Prostate gland (tissue), 2 donors: ENCODE measurements around the gene PARP8. TPM values are rescaled to one million over a fixed set of nuclear protein-coding genes. Genes with fewer than 3 reads are reported as not detected.

Experiments
- DNase-seq: peaks from one replicate; pipeline ENCODE4 v3.0.0-alpha.2; 2019; ENCODE audit warnings: low spot score
- H3K27ac ChIP-seq, 2 donors: fragments of 200-600 bp; sonication (generic); 2 replicates each; pipeline ENCODE4 v1.5.1; 2017 to 2019
- H3K27me3 ChIP-seq: fragments of 200-600 bp; sonication (generic); replicated peaks from 2 replicates; pipeline ENCODE4 v1.5.1; 2019; ENCODE audit not compliant: insufficient read depth
- H3K36me3 ChIP-seq, 2 donors: fragments of 200-600 bp; sonication (generic); 1 replicate in 1 of 2; 2 replicates in 1 of 2; pipeline versions ENCODE4 v1.5.1 to v1.8.1; 2017 to 2019
- H3K4me1 ChIP-seq: fragments of 200-600 bp; sonication (generic); replicated peaks from 2 replicates; pipeline ENCODE4 v1.5.1; 2019
- H3K4me3 ChIP-seq, 2 donors: fragments of 200-600 bp; sonication (generic); 2 replicates each; pipeline ENCODE4 v1.5.1; 2017 to 2019
- H3K9me3 ChIP-seq: fragments of 200-600 bp; sonication (generic); 2 replicates; pipeline ENCODE4 v1.5.1; 2017
- POLR2A ChIP-seq: fragments of 450-650 bp; IDR thresholded peaks from one replicate; pipeline ENCODE4 v1.6.1; 2016; ENCODE audit warnings: antibody characterized with exemption, mild to moderate bottlenecking
- POLR2AphosphoS5 ChIP-seq: sonication (generic); formaldehyde crosslinking; IDR thresholded peaks from one replicate; pipeline ENCODE4 v1.6.1; 2017; ENCODE audit warnings: antibody characterized with exemption
- WGBS: methylation state at CpG from one replicate; pipeline ENCODE4 v1.1.5; 2018; 5-methylcytosine and 5-hydroxymethylcytosine counted together
- intact Hi-C: fragments of 100-400 bp; cut with DNase I; formaldehyde crosslinking; loops from one replicate; pipeline ENCODE4 v1.14.2; 2022
- total RNA-seq, 2 donors: library from RNA; depleted of rRNA; stranded (reverse); fragments of >200 nt; gene quantifications; one replicate each; pipeline ENCODE4 v1.1.0, GENCODE V29; 2016
- TF ChIP-seq, protein P1 (sequence below), 4 experiments: fragments of 200-600 bp in 2 of 4; fragments of 450-650 bp in 2 of 4; sonication (generic) in 2 of 4; IDR thresholded peaks; 1 replicate in 3 of 4; 2 replicates in 1 of 4; pipeline ENCODE4 v1.5.1; 2016 to 2019; ENCODE audit warnings: antibody characterized with exemption in 4 of 4, mild to moderate bottlenecking in 2 of 4, moderate library complexity in 2 of 4

Gene PARP8
- total RNA-seq, 2 donors from 2014 or later, result 21.8 TPM

GRCh38 chr5:50763351-50763750 is 96.9 kb downstream of the PARP8 start:
- Histone ChIP-seq H3K27ac (no peak overlapping the region), H3K4me1 (no peaks in the 10 kb centered on the region), H3K9me3 (no peaks in the 10 kb centered on the region), H3K4me3 (no peak overlapping the region), H3K27me3 (no peaks in the 10 kb centered on the region), H3K36me3 (no peaks in the 10 kb centered on the region)
- no peak for DNase-seq
- TF ChIP-seq POLR2A (no peak), POLR2AphosphoS5 (no peak)
- TF ChIP-seq, protein P1, sequence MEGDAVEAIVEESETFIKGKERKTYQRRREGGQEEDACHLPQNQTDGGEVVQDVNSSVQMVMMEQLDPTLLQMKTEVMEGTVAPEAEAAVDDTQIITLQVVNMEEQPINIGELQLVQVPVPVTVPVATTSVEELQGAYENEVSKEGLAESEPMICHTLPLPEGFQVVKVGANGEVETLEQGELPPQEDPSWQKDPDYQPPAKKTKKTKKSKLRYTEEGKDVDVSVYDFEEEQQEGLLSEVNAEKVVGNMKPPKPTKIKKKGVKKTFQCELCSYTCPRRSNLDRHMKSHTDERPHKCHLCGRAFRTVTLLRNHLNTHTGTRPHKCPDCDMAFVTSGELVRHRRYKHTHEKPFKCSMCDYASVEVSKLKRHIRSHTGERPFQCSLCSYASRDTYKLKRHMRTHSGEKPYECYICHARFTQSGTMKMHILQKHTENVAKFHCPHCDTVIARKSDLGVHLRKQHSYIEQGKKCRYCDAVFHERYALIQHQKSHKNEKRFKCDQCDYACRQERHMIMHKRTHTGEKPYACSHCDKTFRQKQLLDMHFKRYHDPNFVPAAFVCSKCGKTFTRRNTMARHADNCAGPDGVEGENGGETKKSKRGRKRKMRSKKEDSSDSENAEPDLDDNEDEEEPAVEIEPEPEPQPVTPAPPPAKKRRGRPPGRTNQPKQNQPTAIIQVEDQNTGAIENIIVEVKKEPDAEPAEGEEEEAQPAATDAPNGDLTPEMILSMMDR (IDR thresholded peaks at IDR 0.05), result no peak
- intact Hi-C loops, result no loop called here

DNA sequence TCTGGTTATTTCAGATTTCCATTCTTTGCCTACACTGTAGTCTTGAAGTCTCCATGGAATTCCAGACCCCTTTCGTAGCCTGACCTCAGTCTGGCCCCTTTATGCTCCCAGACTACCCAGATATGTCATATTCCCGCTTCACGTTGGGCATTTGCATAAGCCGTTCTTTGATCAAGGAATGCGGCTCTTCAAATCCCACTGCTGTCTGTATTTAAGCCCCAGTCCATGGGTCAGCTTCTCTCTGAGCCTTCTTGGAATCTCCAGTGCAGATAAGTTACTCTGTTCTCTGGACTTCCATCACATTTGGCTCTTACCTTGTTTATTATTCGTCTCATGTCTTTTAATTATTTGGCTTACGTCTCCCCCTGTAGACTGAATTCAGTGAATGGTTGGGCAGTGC is 97.4 kb downstream of the PARP8 start:
- no peaks in the 10 kb centered on the region for H3K27me3 ChIP-seq
- intact Hi-C loops, result no loop called here
- no peaks in the 10 kb centered on the region for H3K4me1 ChIP-seq
- no peaks in the 10 kb centered on the region for H3K36me3 ChIP-seq
- WGBS, result 93% methylated on average over 7 of the region's 7 CpGs
- no peak overlapping the region for H3K27ac ChIP-seq
- TF ChIP-seq, protein P1 (IDR thresholded peaks at IDR 0.05), result no peak
- TF ChIP-seq POLR2A, result no peak
- TF ChIP-seq POLR2AphosphoS5, result no peak
- H3K9me3 ChIP-seq, result no peaks in the 10 kb centered on the region
- no peak for DNase-seq
- H3K4me3 ChIP-seq, result no peak overlapping the region

GRCh38 chr5:50766042-50766441 is 99.6 kb downstream of the PARP8 start:
- Histone ChIP-seq H3K27me3 (no peaks in the 10 kb centered on the region), H3K27ac (no peak overlapping the region), H3K4me3 (no peak overlapping the region), H3K4me1 (no peaks in the 10 kb centered on the region), H3K36me3 (no peaks in the 10 kb centered on the region), H3K9me3 (no peaks in the 10 kb centered on the region)
- TF ChIP-seq POLR2AphosphoS5, result no peak
- TF ChIP-seq, protein P1 (IDR thresholded peaks at IDR 0.05), result no peak
- TF ChIP-seq POLR2A, result no peak
- intact Hi-C loops, result no loop called here
- no peak for DNase-seq
- WGBS, result 96% methylated on average over 2 of the region's 2 CpGs

DNA sequence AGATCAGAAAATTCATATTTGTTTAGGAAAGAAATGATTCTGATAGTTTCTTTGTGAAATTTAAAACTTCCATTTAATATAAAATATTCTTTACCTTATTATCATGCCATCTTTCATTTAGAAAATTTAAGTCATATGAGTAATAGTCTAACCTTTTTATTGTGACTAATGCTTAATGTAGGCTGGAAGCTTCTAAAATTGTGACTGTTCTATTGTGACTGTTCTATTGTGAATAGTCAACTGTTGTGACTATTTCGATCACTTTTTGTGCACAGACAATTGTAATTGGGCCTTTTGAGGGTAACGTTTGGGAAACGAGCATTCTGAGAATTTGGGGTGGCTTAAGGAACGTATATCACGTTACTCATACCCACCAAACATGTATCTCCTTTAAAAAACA is 100.0 kb downstream of the PARP8 start:
- 85% methylated on average over 5 of the region's 5 CpGs for WGBS
- no peaks in the 10 kb centered on the region for H3K9me3 ChIP-seq
- no peak overlapping the region for H3K4me3 ChIP-seq
- H3K36me3 ChIP-seq, result no peaks in the 10 kb centered on the region
- intact Hi-C loops, result no loop called here
- TF ChIP-seq POLR2A, result no peak
- TF ChIP-seq, protein P1 (IDR thresholded peaks at IDR 0.05), result no peak
- no peak for TF ChIP-seq POLR2AphosphoS5
- H3K27me3 ChIP-seq, result no peaks in the 10 kb centered on the region
- no peaks in the 10 kb centered on the region for H3K4me1 ChIP-seq
- DNase-seq, result no peak
- H3K27ac ChIP-seq, result no peak overlapping the region

GRCh38 chr5:50766967-50767366 is 100.5 kb downstream of the PARP8 start:
- no peak for TF ChIP-seq POLR2A
- no peak for TF ChIP-seq POLR2AphosphoS5
- TF ChIP-seq, protein P1 (IDR thresholded peaks at IDR 0.05), result no peak
- Histone ChIP-seq H3K36me3 (no peaks in the 10 kb centered on the region), H3K27me3 (no peaks in the 10 kb centered on the region), H3K27ac (no peak overlapping the region), H3K4me3 (no peak overlapping the region), H3K9me3 (no peaks in the 10 kb centered on the region), H3K4me1 (no peaks in the 10 kb centered on the region)
- intact Hi-C loops, result no loop called here
- WGBS, result 74% methylated on average over 2 of the region's 2 CpGs
- no peak for DNase-seq
